HepG2 (cell line): ENCODE measurements around the gene RASIP1. TPM values are rescaled to one million over a fixed set of nuclear protein-coding genes. Genes with fewer than 3 reads are reported as not detected.

ENCODE experiments used
- ATAC-seq: fragments of 200-7000 bp; cut with Tn5 transposase; 3 replicates; pipeline ENCODE4 v1.9.1; 2020; ENCODE audit warnings: mild to moderate bottlenecking, moderate library complexity
- BruUV-seq: library from RNA; stranded (reverse); fragments of 400-500 nt; replicated peaks from 2 replicates; lab custom pipeline; 2021; lab: Mats Ljungman, UMichigan
- CTCF ChIA-PET: fragments of 300-600 bp; formaldehyde crosslinking; extraction: SDS; loops from one replicate; lab custom pipeline; 2021; ENCODE audit warnings: low total read pairs, inconsistent platforms, low intra/inter-chr PET ratio; lab: Yijun Ruan, JAX
- POLR2A ChIA-PET: fragments of 350-600 bp; sonication (Branson Sonifier 250); formaldehyde crosslinking; loops from one replicate; lab custom pipeline; 2020; ENCODE audit warnings: antibody characterized with exemption, inconsistent platforms; lab: Yijun Ruan, JAX
- DNase-seq: peaks from one replicate; pipeline ENCODE4 v3.0.0-alpha.2; 2015; ENCODE audit warnings: low spot score
- FAIRE-seq: peaks from 3 replicates; lab custom pipeline; 2011; peaks lifted over from hg19 to GRCh38; lab: Jason Lieb, UNC
- H2AFZ ChIP-seq: one replicate; pipeline ENCODE4 v1.6.1; 2011; ENCODE audit warnings: low read length, inconsistent platforms
- H3K27ac ChIP-seq: fragments of 300-600 bp; 3 replicates; pipeline ENCODE4 v1.8.0; 2011; ENCODE audit warnings: mixed run types, mild to moderate bottlenecking, mixed read lengths, low read length, inconsistent platforms; ENCODE audit not compliant: insufficient read depth; ENCODE audit errors: extremely low read length
- H3K27me3 ChIP-seq, 2 experiments: fragments of 200-600 bp in 1 of 2; 2 replicates in 1 of 2; 3 replicates in 1 of 2; pipeline versions ENCODE4 v1.6.0 to v1.8.0; 2011; ENCODE audit warnings: low read length in 2 of 2, mild to moderate bottlenecking in 2 of 2, moderate library complexity in 2 of 2, inconsistent platforms in 1 of 2; ENCODE audit not compliant: insufficient read depth in 2 of 2, control insufficient read depth in 1 of 2
- H3K36me3 ChIP-seq, 2 experiments: fragments of 200-600 bp in 1 of 2; replicated peaks in 1 of 2; 2 replicates in 1 of 2; 3 replicates in 1 of 2; pipeline versions ENCODE4 v1.5.1 to v1.8.0; 2011; ENCODE audit warnings: low read length in 2 of 2, inconsistent platforms in 1 of 2; ENCODE audit not compliant: insufficient read depth in 2 of 2, control insufficient read depth in 1 of 2
- H3K4me1 ChIP-seq: 2 replicates; pipeline ENCODE4 v1.5.1; 2012; ENCODE audit warnings: low read length, inconsistent platforms; ENCODE audit not compliant: insufficient read depth
- H3K4me2 ChIP-seq: 2 replicates; pipeline ENCODE4 v1.6.0; 2011; ENCODE audit warnings: low read depth, low read length, inconsistent platforms
- H3K4me3 ChIP-seq, 3 experiments: fragments of 200-600 bp in 1 of 3; sonication (generic), shearing (Covaris generic) in 1 of 3; replicated peaks in 1 of 3; 2 replicates each; pipeline ENCODE4 v1.5.1; 2011 to 2016; ENCODE audit warnings: low read length in 3 of 3, inconsistent platforms in 2 of 3, low read depth in 2 of 3, mild to moderate bottlenecking in 2 of 3, control low read depth in 1 of 3, mixed read lengths in 1 of 3; ENCODE audit not compliant: insufficient read depth in 1 of 3
- H3K79me2 ChIP-seq: one replicate; pipeline ENCODE4 v1.6.1; 2011; ENCODE audit warnings: low read length, inconsistent platforms; ENCODE audit not compliant: insufficient read depth
- H3K9ac ChIP-seq: 2 replicates; pipeline ENCODE4 v1.6.0; 2011; ENCODE audit warnings: mild to moderate bottlenecking, low read depth, low read length, inconsistent platforms; ENCODE audit not compliant: insufficient read depth
- H3K9me3 ChIP-seq: 2 replicates; pipeline ENCODE4 v1.5.1; 2012; ENCODE audit warnings: mild to moderate bottlenecking, low read length
- H4K20me1 ChIP-seq: 2 replicates; pipeline ENCODE4 v1.6.0; 2011; ENCODE audit warnings: inconsistent platforms, mild to moderate bottlenecking, low read length, moderate library complexity; ENCODE audit not compliant: insufficient read depth
- FOSL2 ChIP-seq: sonication (generic); formaldehyde crosslinking; IDR thresholded peaks from 2 replicates; pipeline ENCODE4 v1.4.0; 2020; ENCODE audit warnings: missing genetic modification reagents
- HDAC1 ChIP-seq: sonication (generic); formaldehyde crosslinking; IDR thresholded peaks from 2 replicates; pipeline ENCODE4 v1.5.1; 2020; ENCODE audit warnings: mild to moderate bottlenecking, missing genetic modification reagents
- LCORL ChIP-seq, 2 experiments: fragments of 450-650 bp in 1 of 2; sonication (generic) in 1 of 2; formaldehyde crosslinking in 1 of 2; IDR thresholded peaks; 2 replicates each; pipeline versions ENCODE4 v1.5.0 to v1.6.1; 2017 to 2020; ENCODE audit warnings: antibody characterized with exemption in 1 of 2, missing genetic modification reagents in 1 of 2
- NFKB2 ChIP-seq: sonication (generic); formaldehyde crosslinking; IDR thresholded peaks from 2 replicates; pipeline ENCODE4 v1.4.0; 2020; ENCODE audit warnings: missing genetic modification reagents, borderline replicate concordance
- SUZ12 ChIP-seq: fragments of 150-350 bp; IDR thresholded peaks from 2 replicates; pipeline ENCODE4 v1.6.1; 2014; ENCODE audit warnings: low read depth, low read length
- TCF12 ChIP-seq, 2 experiments: fragments of 450-650 bp in 1 of 2; sonication (generic) in 1 of 2; formaldehyde crosslinking in 1 of 2; IDR thresholded peaks; 2 replicates each; pipeline versions ENCODE4 v1.6.1 to v1.8.0; 2017 to 2022; ENCODE audit warnings: antibody characterized with exemption in 1 of 2, mild to moderate bottlenecking in 1 of 2, missing genetic modification reagents in 1 of 2, moderate library complexity in 1 of 2
- TOPORS ChIP-seq: sonication (generic); formaldehyde crosslinking; IDR thresholded peaks from 2 replicates; pipeline ENCODE4 v1.8.0; 2023; ENCODE audit warnings: mild to moderate bottlenecking, missing genetic modification reagents
- ZNF205 ChIP-seq: IDR thresholded peaks from 2 replicates; pipeline ENCODE4 v1.6.1; 2018; ENCODE audit warnings: missing biosample characterization, missing genetic modification reagents
- ZNF234 ChIP-seq: sonication (generic); formaldehyde crosslinking; conservative IDR thresholded peaks from 2 replicates; pipeline ENCODE4 v1.5.1; 2020; ENCODE audit warnings: mild to moderate bottlenecking, missing genetic modification reagents
- ZNF263 ChIP-seq: sonication (generic); formaldehyde crosslinking; IDR thresholded peaks from 2 replicates; pipeline ENCODE4 v1.4.0; 2020; ENCODE audit warnings: missing genetic modification reagents
- ZNF3 ChIP-seq: IDR thresholded peaks from 2 replicates; pipeline ENCODE4 v1.7.0; 2017; ENCODE audit warnings: inconsistent platforms
- ZNF572 ChIP-seq: sonication (generic); formaldehyde crosslinking; IDR thresholded peaks from 2 replicates; pipeline ENCODE4 v1.5.1; 2020; ENCODE audit warnings: mild to moderate bottlenecking, missing genetic modification reagents
- ZNF615 ChIP-seq: sonication (generic); formaldehyde crosslinking; IDR thresholded peaks from 2 replicates; pipeline ENCODE4 v1.5.0; 2020; ENCODE audit warnings: mild to moderate bottlenecking, missing genetic modification reagents, borderline replicate concordance
- ZNF782 ChIP-seq: sonication (generic); formaldehyde crosslinking; IDR thresholded peaks from 2 replicates; pipeline ENCODE4 v1.4.0; 2020; ENCODE audit warnings: missing genetic modification reagents, mild to moderate bottlenecking, borderline replicate concordance
- ZSCAN12 ChIP-seq: sonication (generic); formaldehyde crosslinking; IDR thresholded peaks from 2 replicates; pipeline ENCODE4 v1.9.0; 2021; ENCODE audit warnings: mild to moderate bottlenecking, missing genetic modification reagents
- ZSCAN25 ChIP-seq: sonication (generic); formaldehyde crosslinking; IDR thresholded peaks from 2 replicates; pipeline ENCODE4 v1.8.0; 2022; ENCODE audit warnings: mild to moderate bottlenecking, missing genetic modification reagents
- WGBS: methylation state at CpG from one replicate; pipeline ENCODE4 v1.1.6; 2017; ENCODE audit warnings: low lambda C conversion rate; 5-methylcytosine and 5-hydroxymethylcytosine counted together
- in situ Hi-C: cut with HindIII; loops from 2 replicates; pipeline ENCODE4 v1.10.0; 2017; ENCODE audit warnings: low pct_unique_long_range_greater_than_20kb; ENCODE audit not compliant: extremely low pct_ligation_motif_present
- intact Hi-C: fragments of 100-400 bp; cut with micrococcal nuclease; formaldehyde crosslinking; loops from one replicate; pipeline ENCODE4 v1.10.0; 2022; ENCODE audit not compliant: unreplicated experiment
- polyA plus RNA-seq, 8 experiments: library from polyadenylated mRNA; depleted of rRNA in 3 of 8; stranded (reverse) in 7 of 8; unstranded in 1 of 8; fragments of >200 nt; fragmentation: Illumina TruSeq in 4 of 8; extraction: Trizol in 4 of 8; gene quantifications; 2 replicates each; pipeline versions ENCODE4 v1.2.1 to v1.2.3, GENCODE V29; 2011 to 2016; ENCODE audit warnings: low read depth in 4 of 8, missing spikeins in 1 of 8, mixed read lengths in 1 of 8; ENCODE audit not compliant: insufficient read depth in 1 of 8
- total RNA-seq, 5 experiments: library from RNA; depleted of rRNA; stranded (reverse); fragments of >200 nt; fragmentation: Illumina TruSeq; extraction: Trizol; gene quantifications; 2 replicates each; pipeline ENCODE4 v1.2.3, GENCODE V29; 2016; ENCODE audit warnings: low read depth in 1 of 5
- TF ChIP-seq, protein P1 (sequence below): sonication (generic); formaldehyde crosslinking; IDR thresholded peaks from 2 replicates; pipeline ENCODE4 v1.5.0; 2020; ENCODE audit warnings: missing genetic modification reagents
- TF ChIP-seq, protein P2 (sequence below): sonication (generic); formaldehyde crosslinking; IDR thresholded peaks from 2 replicates; pipeline ENCODE4 v1.5.0; 2020; ENCODE audit warnings: missing genetic modification reagents
- TF ChIP-seq, protein P3 (sequence below): sonication (generic); formaldehyde crosslinking; IDR thresholded peaks from 2 replicates; pipeline ENCODE4 v1.8.0; 2022; ENCODE audit warnings: missing genetic modification reagents, low read depth, mild to moderate bottlenecking, borderline replicate concordance

Gene RASIP1
- total and polyA plus RNA-seq, 2 of the 13 experiments (the other 11 are each of a cell fraction or from before 2014, with no cell fraction given): 0.44 to 0.58 TPM

DNA sequence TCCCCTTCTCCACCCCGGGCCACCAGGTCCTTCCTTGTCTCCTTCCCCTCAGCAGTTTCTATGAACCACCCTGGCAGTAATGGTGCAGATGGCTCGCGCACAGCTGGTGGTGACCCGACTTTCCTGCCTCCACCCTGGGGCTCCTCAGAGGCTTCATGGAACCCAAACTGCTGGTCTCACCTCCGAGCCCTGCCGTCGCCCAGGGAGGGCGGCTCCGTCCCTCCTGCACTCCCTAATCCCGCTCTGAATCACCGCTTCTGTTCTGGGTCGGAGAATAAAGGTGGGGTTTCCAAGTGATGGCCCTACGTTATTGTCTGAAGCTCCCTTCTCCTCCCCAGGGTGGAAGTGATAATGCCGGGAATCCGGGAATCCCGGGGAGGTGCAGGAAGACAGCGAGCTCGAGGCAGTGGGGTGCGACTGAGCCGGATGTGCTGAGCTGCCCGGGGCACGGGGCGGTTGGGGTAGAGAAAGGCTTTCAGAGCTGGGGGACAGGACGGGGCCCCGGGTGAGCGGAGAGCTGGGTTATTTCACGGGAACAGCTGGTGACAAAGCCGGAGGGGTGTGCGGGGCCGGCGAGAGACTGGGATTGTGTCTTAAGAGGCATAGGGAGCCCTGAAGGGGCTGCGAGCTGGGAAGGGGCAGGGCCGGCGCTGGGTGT lies 43.9 kb downstream of the RASIP1 start (continued):
- no peak for TF ChIP-seq ZNF615 (CRISPR knock-in tag)
- TF ChIP-seq ZNF234: no peak

DNA sequence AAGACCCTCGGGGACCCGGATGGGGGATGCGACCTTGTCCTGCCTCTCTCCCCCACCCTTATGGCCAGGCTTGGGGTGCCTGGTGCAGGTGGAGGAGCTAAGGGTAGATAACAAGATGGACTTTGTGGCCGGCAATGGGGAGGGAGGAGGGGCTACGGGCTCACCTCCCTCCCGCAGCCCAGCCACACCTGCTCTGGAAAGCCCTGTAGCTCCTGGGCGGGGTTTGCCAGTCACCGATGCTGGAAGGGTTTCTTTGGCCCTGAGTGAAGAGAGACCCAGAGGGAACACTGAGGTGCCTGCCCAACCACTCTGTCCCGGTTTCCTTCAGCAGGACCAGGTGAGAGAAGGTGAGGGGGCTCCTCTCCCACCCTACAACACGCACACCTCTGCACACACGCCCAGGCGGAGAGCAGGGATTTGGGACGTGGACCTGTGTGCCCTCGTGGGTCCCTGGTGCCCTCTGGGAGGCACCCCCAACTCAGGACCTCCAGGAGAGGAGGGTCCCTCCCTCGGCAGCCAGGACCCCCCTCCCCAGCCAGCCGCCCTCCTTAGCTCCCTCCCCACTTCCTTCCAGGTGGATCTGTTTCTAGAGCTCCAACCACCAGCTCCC lies 44.6 kb downstream of the RASIP1 start, which contains the start of gene FUT2:
Gene FUT2, plus strand, starts transcription at position 229 of the 610 bp plus-strand sequence. CDS start 6,986 bp downstream, outside the sequence.
- 4% methylated on average over 5 of the region's 16 CpGs for WGBS
- no peak for DNase-seq
- POLR2A ChIA-PET: interaction anchor here (1.0 to 2.2 kb wide), 6 partner anchors 15 to 43 kb away, joined by 4 to 9 read pairs (median 4); no protein-coding TSS in a partner anchor
- TF ChIP-seq NFKB2 (CRISPR knock-in tag): 0 out of 2 replicates have a peak, but pooled peaks have one; percentile 24
- TF ChIP-seq ZNF263: 0 out of 2 replicates have a peak, but pooled peaks have one; percentile 15
- TF ChIP-seq ZSCAN25 (CRISPR knock-in tag): peak; percentile 48; the same call in 1 of the 2 replicates
- TF ChIP-seq LCORL (IDR thresholded peaks at IDR 0.05): no peak
- TF ChIP-seq LCORL (CRISPR knock-in tag; IDR thresholded peaks at IDR 0.05): 0 out of 2 replicates have a peak, but pooled peaks have one; percentile 26
- TF ChIP-seq ZNF205: 0 out of 2 replicates have a peak, but pooled peaks have one; percentile 36
- TF ChIP-seq TOPORS (CRISPR knock-in tag): no peak
- TF ChIP-seq, protein P1, sequence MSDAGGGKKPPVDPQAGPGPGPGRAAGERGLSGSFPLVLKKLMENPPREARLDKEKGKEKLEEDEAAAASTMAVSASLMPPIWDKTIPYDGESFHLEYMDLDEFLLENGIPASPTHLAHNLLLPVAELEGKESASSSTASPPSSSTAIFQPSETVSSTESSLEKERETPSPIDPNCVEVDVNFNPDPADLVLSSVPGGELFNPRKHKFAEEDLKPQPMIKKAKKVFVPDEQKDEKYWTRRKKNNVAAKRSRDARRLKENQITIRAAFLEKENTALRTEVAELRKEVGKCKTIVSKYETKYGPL (CRISPR knock-in tag): no peak
- TF ChIP-seq, protein P2, sequence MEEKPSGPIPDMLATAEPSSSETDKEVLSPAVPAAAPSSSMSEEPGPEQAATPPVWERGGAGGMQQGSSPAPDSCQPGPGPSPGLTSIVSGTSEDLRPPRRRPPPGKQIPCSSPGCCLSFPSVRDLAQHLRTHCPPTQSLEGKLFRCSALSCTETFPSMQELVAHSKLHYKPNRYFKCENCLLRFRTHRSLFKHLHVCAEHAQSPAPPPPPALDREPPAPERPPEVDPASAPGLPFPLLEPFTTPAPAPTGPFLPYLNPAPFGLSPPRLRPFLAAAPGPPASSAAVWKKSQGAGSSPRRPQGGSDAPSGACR (CRISPR knock-in tag): no peak
- no peak for TF ChIP-seq FOSL2 (CRISPR knock-in tag)
- TF ChIP-seq ZSCAN12 (CRISPR knock-in tag): no peak
- TF ChIP-seq SUZ12: no peak
- TF ChIP-seq HDAC1: no peak
- TF ChIP-seq ZNF3 (CRISPR knock-in tag): no peak
- no peak for TF ChIP-seq ZNF782
- TF ChIP-seq, protein P3, sequence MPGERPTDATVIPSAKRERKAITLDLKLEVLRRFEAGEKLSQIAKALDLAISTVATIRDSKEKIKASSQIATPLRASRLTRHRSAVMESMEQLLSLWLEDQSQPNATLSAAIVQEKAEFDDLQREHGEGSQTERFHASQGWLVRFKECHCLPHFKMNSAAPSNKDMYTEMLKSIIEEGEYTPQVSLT (CRISPR knock-in tag): no peak
- TF ChIP-seq TCF12 (IDR thresholded peaks at IDR 0.05): no peak
- TF ChIP-seq TCF12 (CRISPR knock-in tag; IDR thresholded peaks at IDR 0.05): no peak
- no peak for TF ChIP-seq ZNF572 (CRISPR knock-in tag)

More for the DNA sequence above, 44.6 kb downstream of the RASIP1 start, which contains the start of gene FUT2:
- H3K79me2 ChIP-seq: no peaks in the 10 kb centered on the region
- H3K36me3 ChIP-seq: no peaks in the 10 kb centered on the region
- intact Hi-C loops (no loop called here), in situ Hi-C loops (no loop called here)
- peak within 1 kb of the TSS; percentile 71 for H3K27ac ChIP-seq
- peak; percentile 78 for ATAC-seq
- H3K9me3 ChIP-seq: no peaks in the 10 kb centered on the region
- FAIRE-seq: no peak
- BruUV-seq: no TSS peak
- peak within 1 kb of the TSS; percentile 73 for H3K4me2 ChIP-seq
- H3K27me3 ChIP-seq: peaks cover 0 to 3% of the 10 kb centered on the region in 2 experiments; a peak in 1 of 5 replicates
- H3K9ac ChIP-seq: 0 out of 2 replicates have a peak within 1 kb of the TSS, but pooled peaks have one; percentile 15
- peak within 1 kb of the TSS in 2 of 3 experiments; percentile 34 to 50; a peak in 3 of 6 replicates for H3K4me3 ChIP-seq
- no peak within 1 kb of the TSS for H2AFZ ChIP-seq
- H4K20me1 ChIP-seq: no peaks in the 10 kb centered on the region
- H3K4me1 ChIP-seq: peaks cover 35% of the 10 kb centered on the region
- CTCF ChIA-PET: no interaction called here
